Endothelial cell (in vitro differentiated cells): ENCODE measurements around the gene TAB2. TPM values are rescaled to one million over a fixed set of nuclear protein-coding genes. Genes with fewer than 3 reads are reported as not detected.
A peak's percentile ranks its signal among the peaks of the same experiment; 100 is the strongest.

ENCODE experiments used
- DNase-seq: peaks from one replicate; pipeline ENCODE4 v3.0.0; 2021; ENCODE audit warnings: low spot score
- H3K27ac Mint-ChIP-seq: one replicate; pipeline ENCODE4 v1.8.0; 2021; ENCODE audit warnings: mixed read lengths, inconsistent platforms; ENCODE audit not compliant: unreplicated experiment
- H3K27me3 Mint-ChIP-seq: one replicate; pipeline ENCODE4 v1.8.0; 2021; ENCODE audit warnings: mild to moderate bottlenecking, moderate library complexity, mixed read lengths, inconsistent platforms; ENCODE audit not compliant: unreplicated experiment
- H3K36me3 Mint-ChIP-seq: one replicate; pipeline ENCODE4 v1.8.0; 2021; ENCODE audit warnings: mild to moderate bottlenecking, low read depth, mixed read lengths, inconsistent platforms; ENCODE audit not compliant: unreplicated experiment
- H3K4me1 Mint-ChIP-seq: one replicate; pipeline ENCODE4 v1.8.0; 2021; ENCODE audit warnings: mild to moderate bottlenecking, mixed read lengths, inconsistent platforms; ENCODE audit not compliant: unreplicated experiment
- H3K4me3 Mint-ChIP-seq: one replicate; pipeline ENCODE4 v1.8.0; 2021; ENCODE audit warnings: mild to moderate bottlenecking, mixed read lengths, inconsistent platforms; ENCODE audit not compliant: unreplicated experiment
- H3K9me3 Mint-ChIP-seq: one replicate; pipeline ENCODE4 v1.8.0; 2021; ENCODE audit warnings: mixed read lengths, inconsistent platforms; ENCODE audit not compliant: unreplicated experiment
- total RNA-seq: library from RNA; stranded (reverse); fragmentation: NEBNext Ultra II Directional; extraction: Animal tissue kit (Norgen Biotek cat#: 25700); gene quantifications from one replicate; pipeline ENCODE4 v1.2.1, GENCODE V29; 2021; ENCODE audit not compliant: unreplicated experiment
- TF ChIP-seq, protein P1 (sequence below): fragments of 200-600 bp; sonication (generic); IDR thresholded peaks from one replicate; pipeline ENCODE4 v1.5.0; 2021; ENCODE audit warnings: antibody characterized with exemption; ENCODE audit not compliant: unreplicated experiment

Gene TAB2
- total RNA-seq, 1 donor from 2014 or later, result 105 TPM

DNA sequence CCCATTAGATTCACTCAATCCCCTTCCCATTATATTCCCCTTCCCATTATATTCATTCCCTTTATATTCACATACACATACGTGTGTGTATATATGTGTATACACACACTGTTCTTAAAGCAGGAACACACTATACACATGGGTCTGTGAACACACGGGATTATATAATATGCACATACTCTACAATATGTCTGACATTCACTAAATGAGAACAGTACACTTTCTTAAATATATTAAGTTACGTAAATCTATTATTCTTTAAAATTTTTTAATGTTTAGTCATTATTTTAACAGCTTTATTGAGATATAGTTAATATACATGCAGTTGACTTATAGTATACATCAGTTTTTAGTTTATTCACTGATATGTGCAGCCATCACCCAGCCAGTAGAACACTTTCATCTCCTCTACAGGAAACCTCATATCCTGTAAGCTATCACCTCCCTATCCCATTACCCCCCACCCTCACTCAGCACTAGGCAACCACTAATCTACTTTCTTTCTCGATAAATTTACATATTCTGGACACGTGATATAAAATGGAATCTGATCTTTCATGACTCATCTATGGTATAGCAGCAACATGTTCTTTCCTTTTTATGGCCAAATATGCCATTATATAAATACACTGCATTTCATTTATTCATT lies 68.6 kb downstream of the TAB2 start:
- peaks cover 2% of the 10 kb centered on the region for H3K27me3 Mint-ChIP-seq
- H3K9me3 Mint-ChIP-seq, result no peaks in the 10 kb centered on the region
- no peak for DNase-seq
- peaks cover 5% of the 10 kb centered on the region for H3K4me1 Mint-ChIP-seq
- H3K4me3 Mint-ChIP-seq, result peak overlapping the region; percentile 29
- TF ChIP-seq, protein P1, sequence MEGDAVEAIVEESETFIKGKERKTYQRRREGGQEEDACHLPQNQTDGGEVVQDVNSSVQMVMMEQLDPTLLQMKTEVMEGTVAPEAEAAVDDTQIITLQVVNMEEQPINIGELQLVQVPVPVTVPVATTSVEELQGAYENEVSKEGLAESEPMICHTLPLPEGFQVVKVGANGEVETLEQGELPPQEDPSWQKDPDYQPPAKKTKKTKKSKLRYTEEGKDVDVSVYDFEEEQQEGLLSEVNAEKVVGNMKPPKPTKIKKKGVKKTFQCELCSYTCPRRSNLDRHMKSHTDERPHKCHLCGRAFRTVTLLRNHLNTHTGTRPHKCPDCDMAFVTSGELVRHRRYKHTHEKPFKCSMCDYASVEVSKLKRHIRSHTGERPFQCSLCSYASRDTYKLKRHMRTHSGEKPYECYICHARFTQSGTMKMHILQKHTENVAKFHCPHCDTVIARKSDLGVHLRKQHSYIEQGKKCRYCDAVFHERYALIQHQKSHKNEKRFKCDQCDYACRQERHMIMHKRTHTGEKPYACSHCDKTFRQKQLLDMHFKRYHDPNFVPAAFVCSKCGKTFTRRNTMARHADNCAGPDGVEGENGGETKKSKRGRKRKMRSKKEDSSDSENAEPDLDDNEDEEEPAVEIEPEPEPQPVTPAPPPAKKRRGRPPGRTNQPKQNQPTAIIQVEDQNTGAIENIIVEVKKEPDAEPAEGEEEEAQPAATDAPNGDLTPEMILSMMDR, result no peak
- peak overlapping the region; percentile 3 for H3K27ac Mint-ChIP-seq
- peaks cover 23% of the 10 kb centered on the region for H3K36me3 Mint-ChIP-seq

DNA sequence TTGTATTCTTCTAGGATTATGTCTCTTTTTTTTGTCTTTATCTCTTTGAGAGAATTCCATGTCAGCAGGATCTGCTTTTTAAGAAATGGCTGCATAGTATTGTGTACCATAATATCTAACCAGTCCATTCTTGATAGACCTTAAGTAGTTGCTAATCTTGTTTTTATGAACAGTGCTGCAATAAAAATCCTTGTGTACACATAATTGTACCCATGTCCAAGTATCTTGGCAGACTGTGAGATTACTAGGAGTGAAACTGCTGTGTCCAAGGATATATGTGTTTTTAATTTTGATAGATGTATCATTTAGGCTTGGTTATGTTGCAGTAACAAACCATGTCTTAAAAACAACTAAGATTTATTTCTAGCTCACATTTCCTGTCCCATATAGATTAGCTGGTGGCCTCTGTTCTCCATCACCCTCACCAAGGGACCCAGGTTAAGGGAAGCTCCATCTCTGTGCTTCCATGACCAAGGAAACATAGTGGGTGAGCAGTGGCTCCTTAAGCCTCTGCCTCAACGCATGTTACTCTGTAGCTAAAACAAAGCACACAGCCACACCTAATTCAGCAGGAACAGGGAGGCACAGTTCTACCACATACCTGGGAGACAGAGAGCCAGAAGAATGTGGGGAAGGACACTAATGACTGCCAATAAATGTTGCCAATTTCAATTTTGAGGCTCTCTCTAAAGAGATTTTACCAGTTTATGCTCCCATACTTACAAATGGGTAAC lies 70.4 kb downstream of the TAB2 start:
- TF ChIP-seq, protein P1, result no peak
- Mint-ChIP-seq H3K4me3 (no peak overlapping the region), H3K27ac (no peak overlapping the region), H3K9me3 (no peaks in the 10 kb centered on the region), H3K36me3 (peaks cover 18% of the 10 kb centered on the region), H3K4me1 (peaks cover 5% of the 10 kb centered on the region), H3K27me3 (no peaks in the 10 kb centered on the region)
- DNase-seq, result no peak

DNA sequence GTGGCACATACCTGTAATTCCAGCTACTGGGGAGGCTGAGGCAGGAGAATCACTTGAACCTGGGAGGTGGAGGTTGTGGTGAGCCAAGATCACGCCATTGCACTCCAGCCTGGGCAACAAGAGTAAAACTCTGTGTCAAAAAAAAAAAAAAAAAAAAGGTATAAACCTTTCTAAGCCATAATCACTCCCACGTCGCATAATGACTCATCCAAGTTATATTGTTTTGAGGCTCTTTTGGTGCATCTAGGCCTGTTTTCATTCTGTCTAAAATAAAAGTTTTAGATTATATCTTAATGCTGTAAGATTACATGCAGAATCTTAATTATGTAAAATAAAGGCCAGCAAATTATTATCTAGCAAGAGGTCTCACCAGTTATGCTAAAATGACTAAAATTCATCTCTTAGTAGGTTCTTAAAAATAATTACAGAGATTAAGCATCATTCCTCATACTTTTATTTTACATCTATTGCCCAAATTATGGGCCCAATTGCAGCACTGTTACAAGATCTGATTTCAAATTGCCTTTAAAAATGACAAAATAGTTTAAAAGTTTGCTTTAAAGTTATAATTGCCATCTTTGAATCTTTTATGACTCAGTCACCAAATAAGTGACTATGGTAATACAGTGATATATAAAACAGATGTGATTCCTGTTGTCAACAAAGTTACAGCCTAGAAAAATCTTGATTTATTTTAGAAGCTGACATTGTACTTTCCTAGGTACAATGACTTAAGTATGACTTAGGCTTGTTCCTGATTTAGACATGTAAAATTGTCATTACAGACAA lies 72.2 kb downstream of the TAB2 start:
- H3K27ac Mint-ChIP-seq, result no peak overlapping the region
- TF ChIP-seq, protein P1, result no peak
- no peak overlapping the region for H3K4me3 Mint-ChIP-seq
- H3K9me3 Mint-ChIP-seq, result no peaks in the 10 kb centered on the region
- peaks cover 12% of the 10 kb centered on the region for H3K36me3 Mint-ChIP-seq
- H3K4me1 Mint-ChIP-seq, result peaks cover 5% of the 10 kb centered on the region
- DNase-seq, result no peak
- H3K27me3 Mint-ChIP-seq, result no peaks in the 10 kb centered on the region

DNA sequence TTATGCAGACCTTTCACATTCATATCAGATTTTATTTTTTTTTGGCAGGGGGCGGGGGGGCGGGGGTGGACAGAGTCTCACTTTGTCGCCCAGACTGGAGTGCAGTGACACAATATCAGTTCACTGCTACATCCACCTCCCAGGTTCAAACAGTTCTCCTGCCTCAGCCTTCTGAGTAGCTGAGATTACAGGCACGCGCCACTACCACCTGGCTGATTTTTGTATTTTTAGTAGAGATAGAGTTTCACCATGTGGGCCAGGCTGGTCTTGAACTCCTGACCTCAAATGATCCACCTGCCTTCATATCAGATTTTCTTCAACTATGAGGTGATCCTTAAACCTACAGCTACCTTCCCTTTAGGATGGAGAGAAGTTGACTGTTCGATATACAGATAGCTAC lies 74.6 kb downstream of the TAB2 start:
- H3K36me3 Mint-ChIP-seq, result peaks cover 5% of the 10 kb centered on the region

More for the DNA sequence above, 74.6 kb downstream of the TAB2 start:
- H3K4me1 Mint-ChIP-seq, result peaks cover 11% of the 10 kb centered on the region
- no peak overlapping the region for H3K27ac Mint-ChIP-seq
- no peak overlapping the region for H3K4me3 Mint-ChIP-seq
- TF ChIP-seq, protein P1, result no peak
- no peaks in the 10 kb centered on the region for H3K27me3 Mint-ChIP-seq
- DNase-seq, result no peak
- no peaks in the 10 kb centered on the region for H3K9me3 Mint-ChIP-seq
